Esophagus (tissue), 2 donors: ENCODE measurements around the gene OR5K2. TPM values are rescaled to one million over a fixed set of nuclear protein-coding genes. Genes with fewer than 3 reads are reported as not detected.

Source experiments
- H3K27ac ChIP-seq, 2 donors: one replicate each; pipeline ENCODE4 v1.5.1; 2013; ENCODE audit warnings: low read depth in 2 of 2, mild to moderate bottlenecking in 2 of 2, inconsistent platforms in 1 of 2, low read length in 1 of 2, moderate library complexity in 1 of 2
- H3K27me3 ChIP-seq, 2 donors: one replicate each; pipeline ENCODE4 v1.6.1; 2013; ENCODE audit warnings: low read length in 2 of 2, control low read depth in 1 of 2, mild to moderate bottlenecking in 1 of 2; ENCODE audit not compliant: insufficient read depth in 2 of 2, control insufficient read depth in 1 of 2
- H3K36me3 ChIP-seq, 2 donors: one replicate each; pipeline ENCODE4 v1.6.1; 2013; ENCODE audit warnings: low read length in 1 of 2; ENCODE audit not compliant: control insufficient read depth in 2 of 2, insufficient read depth in 2 of 2
- H3K4me1 ChIP-seq, 2 donors: one replicate each; pipeline ENCODE4 v1.6.1; 2013; ENCODE audit warnings: low read length in 1 of 2; ENCODE audit not compliant: control insufficient read depth in 2 of 2, insufficient read depth in 2 of 2
- H3K4me3 ChIP-seq, 2 donors: one replicate each; pipeline ENCODE4 v1.5.1; 2013; ENCODE audit warnings: low read length in 2 of 2, mild to moderate bottlenecking in 2 of 2, low read depth in 1 of 2, moderate library complexity in 1 of 2
- H3K9me3 ChIP-seq, 2 donors: one replicate each; pipeline ENCODE4 v1.6.1; 2013; ENCODE audit warnings: mild to moderate bottlenecking in 2 of 2, low read depth in 1 of 2, low read length in 1 of 2, moderate library complexity in 1 of 2; ENCODE audit not compliant: control insufficient read depth in 2 of 2, insufficient read depth in 1 of 2
- WGBS, 2 donors: extraction: QIAGEN DNeasy Blood & Tissue Kit; methylation state at CpG; one replicate each; pipeline ENCODE4 v1.1.7; 2013; 5-methylcytosine and 5-hydroxymethylcytosine counted together
- polyA plus RNA-seq, 2 donors: library from polyadenylated mRNA; stranded (reverse); fragments of 200-250 nt; gene quantifications; one replicate each; pipeline ENCODE4 v1.2.3, GENCODE V29; 2013
- donor health status: healthy with polysubstance abuse.
- donor health status: Bipolar disorder and iron deficiency.

The OR5K2 gene
- polyA plus RNA-seq, 2 donors, result not detected

- H3K36me3 ChIP-seq, result no peaks in the 10 kb centered on the region
- no peaks in the 10 kb centered on the region for H3K27me3 ChIP-seq
- no peak overlapping the region for H3K27ac ChIP-seq
- no peaks in the 10 kb centered on the region for H3K9me3 ChIP-seq
- no peak overlapping the region for H3K4me3 ChIP-seq
- H3K4me1 ChIP-seq, result no peaks in the 10 kb centered on the region
- 67 to 74% methylated on average over 5 of the region's 5 CpGs for WGBS, 2 donors
These were observed 48.5 kb downstream of the OR5K2 start for GRCh38 chr3:98545940-98546339.

Other genes starting within 250 kb of the OR5K2 start
- not detected for gene OR5H6, start 233.4 kb upstream of the OR5K2 start, polyA plus RNA-seq
- not detected for gene OR5H2, start 215.2 kb upstream of the OR5K2 start, polyA plus RNA-seq
- not detected for gene OR5K4, start 143.8 kb upstream of the OR5K2 start, polyA plus RNA-seq
- gene OR5K3, start 107.0 kb upstream of the OR5K2 start, polyA plus RNA-seq, result not detected
- not detected for gene OR5K1, start 34.5 kb upstream of the OR5K2 start, polyA plus RNA-seq
- gene CLDND1, start 25.2 kb downstream of the OR5K2 start, polyA plus RNA-seq, result 10 to 100 TPM; 62.8 to 82.5 TPM
- gene GPR15, start 34.3 kb downstream of the OR5K2 start, polyA plus RNA-seq, result under 1 TPM; 0.31 to 0.86 TPM
- gene CPOX, start 95.9 kb downstream of the OR5K2 start, polyA plus RNA-seq, result 10 to 100 TPM in 1 of 2 donors, 1 to 10 TPM in 1; 9.6 to 17.4 TPM